HG03342 (cell line): ENCODE results near the gene PHC2.

Source experiments
- ATAC-seq: cut with Tn5 transposase; IDR thresholded peaks from one replicate; pipeline ENCODE4 v1.9.1; 2021; ENCODE audit warnings: mild to moderate bottlenecking, moderate library complexity; ENCODE audit not compliant: unreplicated experiment

Gene PHC2

GRCh38 chr1:33392639-33393038 is 38.3 kb downstream of the PHC2 start:
- ATAC-seq = no peak

DNA sequence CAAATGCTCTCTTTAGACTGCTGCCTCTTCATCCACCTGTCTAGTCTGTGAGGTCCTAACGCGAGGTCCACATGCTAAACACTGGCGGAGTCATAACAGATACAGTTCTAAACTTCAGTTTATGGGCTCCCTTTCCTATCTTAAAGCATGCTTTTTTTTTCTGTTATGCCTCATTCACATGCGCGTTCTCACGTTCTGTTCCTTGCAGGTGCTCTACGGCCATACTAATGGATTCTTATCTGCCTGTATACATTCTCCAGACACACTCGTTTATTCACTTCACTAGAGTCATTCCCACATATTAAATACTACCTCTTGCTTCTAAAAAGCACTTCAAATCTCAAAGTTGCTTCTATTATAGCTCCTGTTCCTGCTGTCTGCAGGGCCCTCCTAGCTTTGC is 38.7 kb downstream of the PHC2 start:
- ATAC-seq = no peak

GRCh38 chr1:33391343-33392078 is 39.4 kb downstream of the PHC2 start:
- ATAC-seq = no peak

- no peak for ATAC-seq
Measured at GRCh38 chr1:33390542-33390941, 40.4 kb downstream of the PHC2 start.

GRCh38 chr1:33388805-33389771 is 41.8 kb downstream of the PHC2 start:
- no peak for ATAC-seq

DNA sequence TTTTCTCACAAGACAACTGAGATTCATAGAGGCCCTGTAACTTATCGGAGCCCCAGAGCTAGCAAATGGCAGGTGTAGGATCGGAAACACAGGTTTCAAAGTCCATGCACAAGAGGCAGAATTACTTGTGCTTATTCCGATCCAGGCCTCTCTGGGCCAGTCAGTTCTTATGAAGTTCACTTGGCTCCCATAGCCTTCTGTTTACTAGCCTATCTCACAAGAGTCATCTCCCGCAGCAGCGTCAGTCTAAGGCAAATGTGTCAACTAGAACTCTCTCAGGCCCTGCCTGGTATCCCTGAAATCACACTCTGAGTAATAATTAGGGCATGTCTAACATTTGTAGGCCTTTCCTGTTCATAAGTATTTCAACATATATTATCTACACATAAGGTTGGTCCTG is 43.3 kb downstream of the PHC2 start:
- no peak for ATAC-seq

GRCh38 chr1:33385251-33385650 is 45.6 kb downstream of the PHC2 start:
- ATAC-seq = no peak

GRCh38 chr1:33384040-33384812 is 46.7 kb downstream of the PHC2 start:
- ATAC-seq = no peak

- no peak for ATAC-seq
Measured at GRCh38 chr1:33383489-33383888, 47.4 kb downstream of the PHC2 start.

DNA sequence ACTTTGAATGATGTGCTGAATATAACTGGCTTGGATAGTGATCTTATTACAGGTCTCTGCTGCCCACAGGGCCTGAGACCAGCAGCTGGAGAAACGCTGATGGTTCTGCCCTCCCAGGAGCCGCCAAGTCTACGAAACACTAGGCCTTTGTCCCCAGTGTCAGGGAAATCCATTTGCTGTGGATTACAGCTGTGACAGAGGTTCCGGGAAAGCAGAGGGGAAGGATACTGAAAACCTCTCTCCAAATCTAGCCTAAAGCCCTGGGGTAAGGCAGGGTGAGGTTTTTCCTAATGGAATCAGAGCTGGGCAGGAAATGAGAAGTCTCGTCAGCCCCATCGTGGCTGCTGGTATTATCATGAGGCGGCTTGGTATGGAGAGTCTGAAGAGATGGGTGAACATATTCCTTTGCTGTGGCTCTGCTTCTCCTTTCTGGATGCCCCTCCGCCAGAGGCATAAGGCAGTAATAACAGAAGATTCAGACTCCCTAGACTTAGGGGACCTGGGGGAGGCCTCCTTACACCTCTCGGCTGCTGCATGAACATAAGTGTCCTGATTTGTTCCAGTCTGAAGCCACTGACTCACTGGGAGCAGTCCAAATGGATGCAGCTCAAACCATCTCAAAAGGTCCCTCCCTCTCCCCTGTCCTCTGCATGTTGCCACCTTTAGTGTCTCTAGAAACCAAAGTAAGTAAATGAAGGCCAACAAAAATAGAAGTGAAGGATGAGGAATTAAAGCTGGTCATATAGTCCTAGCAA is 48.1 kb downstream of the PHC2 start:
- ATAC-seq = no peak

GRCh38 chr1:33381977-33382376 is 48.9 kb downstream of the PHC2 start:
- no peak for ATAC-seq

- ATAC-seq = no peak
Measured at GRCh38 chr1:33380811-33381210, 50.1 kb downstream of the PHC2 start.

GRCh38 chr1:33379631-33380354 is 51.1 kb downstream of the PHC2 start:
- no peak for ATAC-seq

- ATAC-seq = no peak
Measured at GRCh38 chr1:33378976-33379375, 51.9 kb downstream of the PHC2 start.

DNA sequence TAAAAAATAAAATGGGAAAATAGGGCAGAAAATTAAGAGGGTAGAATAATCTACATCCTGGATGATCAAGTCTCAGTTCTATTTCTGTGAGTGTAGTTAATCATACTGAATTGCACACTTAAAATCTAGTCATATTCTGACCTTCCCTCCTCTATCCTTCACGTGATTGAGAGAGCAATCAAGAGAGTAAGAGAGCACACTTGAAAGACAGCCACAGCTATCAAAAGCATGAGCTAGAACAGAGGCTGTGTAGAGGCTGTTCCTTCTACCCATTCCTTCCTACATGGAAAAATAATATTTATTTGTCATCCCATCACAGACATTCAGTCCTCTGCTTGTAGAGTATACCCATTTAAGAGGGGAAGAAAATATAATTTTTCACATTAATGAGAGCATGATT is 52.4 kb downstream of the PHC2 start:
- no peak for ATAC-seq

DNA sequence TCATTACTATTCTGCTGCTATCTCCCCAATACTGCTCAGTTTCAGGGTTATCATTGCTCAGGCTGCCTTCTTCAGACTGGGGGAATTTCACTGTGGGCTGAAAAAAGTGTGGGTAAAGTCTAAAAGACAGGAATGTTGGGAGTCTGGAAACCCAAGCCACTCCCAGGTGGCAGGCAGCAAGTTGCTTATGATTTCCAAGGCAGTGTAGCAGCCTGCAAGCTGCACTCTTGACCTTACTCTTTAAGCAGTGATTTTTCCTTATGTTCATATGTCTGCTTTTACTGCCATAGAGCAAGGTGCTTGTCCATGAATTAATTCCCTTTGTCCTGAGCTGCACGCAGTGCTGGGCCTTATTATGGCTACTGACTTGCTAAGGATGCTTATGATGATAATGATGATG is 53.1 kb downstream of the PHC2 start:
- ATAC-seq = no peak

DNA sequence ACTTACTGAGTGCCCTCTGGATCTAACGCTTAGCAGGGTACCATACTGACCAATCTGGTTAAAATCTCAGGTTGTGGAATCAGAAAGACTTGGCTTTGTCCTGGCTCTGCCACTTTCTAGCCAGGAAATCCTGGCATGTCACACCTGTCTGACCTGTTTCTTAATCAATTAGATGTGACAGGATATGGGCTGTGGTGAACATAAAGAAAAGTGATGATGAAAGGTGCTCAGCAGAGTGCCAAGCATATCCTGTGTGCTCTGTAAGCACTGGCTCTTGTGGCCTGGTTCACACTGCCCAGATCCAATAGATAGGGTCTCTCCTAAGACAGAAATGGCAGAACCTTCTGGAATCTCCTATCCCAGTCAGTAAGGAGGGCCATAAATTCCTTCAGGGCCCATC is 53.9 kb downstream of the PHC2 start:
- ATAC-seq = no peak

DNA sequence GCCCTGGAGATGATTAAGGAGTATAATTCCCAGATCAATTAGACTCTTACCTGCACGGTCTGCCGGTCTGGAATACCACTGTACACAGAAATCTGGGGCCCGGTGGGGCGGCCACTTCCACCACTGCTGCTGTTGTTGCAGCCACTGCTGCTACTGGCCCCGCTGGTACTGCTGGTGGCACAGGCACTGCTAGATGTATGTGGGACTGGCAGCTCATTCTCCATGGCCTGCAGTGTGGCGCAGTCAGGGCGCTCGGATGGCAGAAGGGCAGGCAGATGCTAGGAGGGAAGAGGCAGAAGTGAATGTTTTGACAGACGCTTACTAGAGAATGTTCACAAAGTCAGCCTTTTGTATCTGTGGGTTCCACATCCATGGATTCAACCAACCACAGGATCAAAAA is 55.6 kb downstream of the PHC2 start:
- no peak for ATAC-seq

DNA sequence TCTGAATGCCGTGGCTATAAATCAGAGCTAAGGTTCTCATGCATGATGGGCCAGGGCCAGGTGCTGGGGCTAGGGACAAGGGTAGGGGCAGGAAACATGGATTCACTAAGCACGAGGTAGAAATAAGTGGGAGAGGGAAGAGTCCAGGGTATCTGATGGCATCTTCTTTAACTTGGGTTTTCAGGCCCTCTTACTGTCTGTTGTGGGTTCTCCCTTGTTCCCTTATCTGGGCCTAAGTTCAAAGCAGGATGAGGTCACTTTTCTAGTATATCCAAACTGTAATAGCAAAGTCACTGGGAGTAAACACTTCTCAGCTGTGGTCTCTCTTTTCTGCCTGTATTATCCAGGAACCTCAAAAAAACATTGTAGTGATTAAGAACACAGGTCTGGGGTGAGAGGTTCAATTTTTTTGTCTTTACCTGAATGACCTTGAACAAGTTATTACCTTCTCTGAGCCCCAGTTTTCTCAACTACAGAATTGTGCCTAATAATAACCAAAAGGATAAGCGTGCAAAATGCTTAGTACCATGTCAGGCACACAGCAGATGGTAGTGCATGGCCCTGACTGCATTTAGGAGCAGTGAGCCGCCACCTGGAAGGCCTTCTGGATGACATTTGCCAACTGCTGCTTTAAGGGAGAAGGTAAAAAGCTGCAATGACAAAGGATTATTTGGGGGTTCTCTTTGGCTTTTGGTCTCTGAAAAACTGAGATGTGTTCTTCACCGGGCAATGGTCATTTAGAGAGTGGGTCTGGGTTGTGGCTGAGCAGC is 56.4 kb downstream of the PHC2 start:
- no peak for ATAC-seq
